K562 (cell line): ENCODE measurements around the gene AIFM3.

Experiments used
- MYNN ChIP-seq, 2 experiments: sonication (generic); formaldehyde crosslinking in 1 of 2; IDR thresholded peaks; 2 replicates each; pipeline versions ENCODE4 v1.5.0 to v1.6.1; 2016 to 2020; ENCODE audit warnings: antibody characterized with exemption in 1 of 2, missing genetic modification reagents in 1 of 2
- TF ChIP-seq, protein P1 (sequence below), 3 experiments: IDR thresholded peaks in 2 of 3; conservative IDR thresholded peaks in 1 of 3; 2 replicates each; pipeline ENCODE4 v1.5.1; 2011 to 2012; ENCODE audit warnings: low read length in 3 of 3, mild to moderate bottlenecking in 3 of 3, control low read depth in 2 of 3, improper control_type of control experiment in 1 of 3, inconsistent platforms in 1 of 3, low read depth in 1 of 3, mixed read lengths in 1 of 3, moderate library complexity in 1 of 3; ENCODE audit not compliant: insufficient read depth in 2 of 3

DNA sequence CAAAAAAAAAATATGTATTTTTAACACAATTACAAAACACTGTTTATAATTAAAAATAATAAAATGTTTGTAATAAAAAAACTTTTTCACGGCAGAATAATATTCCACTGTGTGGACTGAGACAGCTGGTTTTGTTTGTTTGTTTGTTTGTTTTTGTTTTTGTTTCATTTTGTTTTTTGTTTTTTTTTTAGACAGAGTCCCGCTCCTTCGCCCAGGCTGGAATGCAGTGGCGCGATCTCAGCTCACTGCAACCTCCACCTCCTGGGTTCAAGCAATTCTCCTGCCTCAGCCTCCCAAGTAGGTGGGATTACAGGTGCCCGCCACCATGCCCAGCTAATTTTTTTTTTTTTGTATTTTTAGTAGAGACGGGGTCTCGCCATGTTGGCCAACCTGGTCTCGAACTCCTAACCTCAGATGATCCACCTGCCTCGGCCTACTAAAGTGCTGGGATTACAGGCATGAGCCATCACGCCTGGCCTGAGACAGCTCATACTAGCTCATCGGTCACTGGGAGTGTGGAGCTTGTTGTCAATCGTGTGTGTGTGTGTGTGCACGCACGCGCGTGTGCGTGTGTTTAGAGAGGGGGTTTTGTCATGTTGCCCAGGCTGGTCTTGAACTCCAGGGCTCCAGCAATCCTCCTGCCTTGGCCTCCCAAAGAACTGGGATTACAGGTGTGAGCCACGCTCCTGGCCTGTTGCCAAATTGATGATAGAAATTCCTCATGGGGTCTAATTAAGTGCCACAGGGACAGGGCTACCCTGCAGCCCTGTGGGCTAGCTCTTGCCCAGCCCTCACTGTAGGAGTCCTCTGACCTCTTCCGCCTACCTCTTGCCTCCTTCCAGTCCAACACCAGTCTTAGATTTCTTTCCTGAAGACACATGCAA, 7.2 kb upstream of the AIFM3 start:
- TF ChIP-seq, protein P1, sequence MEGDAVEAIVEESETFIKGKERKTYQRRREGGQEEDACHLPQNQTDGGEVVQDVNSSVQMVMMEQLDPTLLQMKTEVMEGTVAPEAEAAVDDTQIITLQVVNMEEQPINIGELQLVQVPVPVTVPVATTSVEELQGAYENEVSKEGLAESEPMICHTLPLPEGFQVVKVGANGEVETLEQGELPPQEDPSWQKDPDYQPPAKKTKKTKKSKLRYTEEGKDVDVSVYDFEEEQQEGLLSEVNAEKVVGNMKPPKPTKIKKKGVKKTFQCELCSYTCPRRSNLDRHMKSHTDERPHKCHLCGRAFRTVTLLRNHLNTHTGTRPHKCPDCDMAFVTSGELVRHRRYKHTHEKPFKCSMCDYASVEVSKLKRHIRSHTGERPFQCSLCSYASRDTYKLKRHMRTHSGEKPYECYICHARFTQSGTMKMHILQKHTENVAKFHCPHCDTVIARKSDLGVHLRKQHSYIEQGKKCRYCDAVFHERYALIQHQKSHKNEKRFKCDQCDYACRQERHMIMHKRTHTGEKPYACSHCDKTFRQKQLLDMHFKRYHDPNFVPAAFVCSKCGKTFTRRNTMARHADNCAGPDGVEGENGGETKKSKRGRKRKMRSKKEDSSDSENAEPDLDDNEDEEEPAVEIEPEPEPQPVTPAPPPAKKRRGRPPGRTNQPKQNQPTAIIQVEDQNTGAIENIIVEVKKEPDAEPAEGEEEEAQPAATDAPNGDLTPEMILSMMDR (IDR thresholded peaks at IDR 0.05 in 2 of 3, conservative IDR thresholded peaks at IDR 0.05 in 1 of 3; ENCODE audit: insufficient read depth in 2 of 3, low read depth in 1 of 3, low read length in 3 of 3) = no peak
- TF ChIP-seq MYNN (IDR thresholded peaks at IDR 0.05) (no peak), MYNN (CRISPR knock-in tag; IDR thresholded peaks at IDR 0.05) (no peak)
